IMR-90 (cell line): ENCODE data around the gene FTO. TPM values are rescaled to one million over a fixed set of nuclear protein-coding genes. Genes with fewer than 3 reads are reported as not detected.

ENCODE experiments used
- ATAC-seq: fragments of 200-7000 bp; cut with Tn5 transposase; 2 replicates; pipeline ENCODE4 v1.9.1; 2020; ENCODE audit warnings: low read depth, mild to moderate bottlenecking, moderate library complexity
- BruUV-seq: library from RNA; stranded (reverse); fragments of 400-500 nt; replicated peaks from 2 replicates; lab custom pipeline; 2021; lab: Mats Ljungman, UMichigan
- CTCF ChIA-PET: fragments of 300-600 bp; formaldehyde crosslinking; extraction: SDS; loops from one replicate; lab custom pipeline; 2021; ENCODE audit warnings: antibody characterized with exemption; lab: Yijun Ruan, JAX
- POLR2A ChIA-PET: fragments of 300-600 bp; sonication (Branson Sonifier 250); formaldehyde crosslinking; loops from one replicate; lab custom pipeline; 2022; ENCODE audit warnings: antibody characterized with exemption; ENCODE audit not compliant: unreplicated experiment; lab: Charles Lee
- DNase-seq: peaks from one replicate; pipeline ENCODE4 v3.0.0; 2013
- H2AFZ ChIP-seq: replicated peaks from 2 replicates; pipeline ENCODE3; 2013; ENCODE audit warnings: low read length, mild to moderate bottlenecking; ENCODE audit not compliant: poor library complexity
- H2AK5ac ChIP-seq: 2 replicates; pipeline ENCODE4 v1.6.1; 2013; ENCODE audit warnings: low read depth, low read length, inconsistent platforms
- H2AK9ac ChIP-seq: replicated peaks from 2 replicates; pipeline ENCODE3; 2013; ENCODE audit warnings: mild to moderate bottlenecking, low read depth, low read length, moderate library complexity; ENCODE audit not compliant: poor library complexity
- H2BK120ac ChIP-seq: 2 replicates; pipeline ENCODE4 v1.6.1; 2013; ENCODE audit warnings: low read depth, low read length, inconsistent platforms
- H2BK15ac ChIP-seq: 3 replicates; pipeline ENCODE4 v1.6.1; 2013; ENCODE audit warnings: low read depth, low read length, inconsistent platforms
- H2BK20ac ChIP-seq: 2 replicates; pipeline ENCODE4 v1.6.1; 2013; ENCODE audit warnings: low read depth, mild to moderate bottlenecking, inconsistent platforms, low read length, moderate library complexity
- H2BK5ac ChIP-seq: 2 replicates; pipeline ENCODE4 v1.6.1; 2013; ENCODE audit warnings: mild to moderate bottlenecking, low read depth, low read length, inconsistent platforms; ENCODE audit not compliant: poor library complexity, severe bottlenecking
- H3K14ac ChIP-seq: replicated peaks from 2 replicates; pipeline ENCODE4 v1.6.1; 2013; ENCODE audit warnings: low read depth, low read length, inconsistent platforms
- H3K18ac ChIP-seq: 2 replicates; pipeline ENCODE4 v1.6.1; 2013; ENCODE audit warnings: low read depth, low read length, control low read depth
- H3K23ac ChIP-seq: 2 replicates; pipeline ENCODE4 v1.6.1; 2013; ENCODE audit warnings: low read depth, low read length, inconsistent platforms
- H3K27ac ChIP-seq: 2 replicates; pipeline ENCODE4 v1.5.1; 2013; ENCODE audit warnings: mild to moderate bottlenecking, control low read depth, low read length; ENCODE audit not compliant: insufficient read depth
- H3K27me3 ChIP-seq: 2 replicates; pipeline ENCODE4 v1.6.1; 2013; ENCODE audit warnings: low read length; ENCODE audit not compliant: control insufficient read depth, insufficient read depth
- H3K36me3 ChIP-seq: 2 replicates; pipeline ENCODE4 v1.6.1; 2013; ENCODE audit warnings: low read length, mixed read lengths; ENCODE audit not compliant: control insufficient read depth, insufficient read depth
- H3K4ac ChIP-seq: 2 replicates; pipeline ENCODE4 v1.6.1; 2013; ENCODE audit warnings: low read depth, low read length, inconsistent platforms
- H3K4me1 ChIP-seq: 2 replicates; pipeline ENCODE4 v1.6.1; 2013; ENCODE audit warnings: low read length, mixed read lengths; ENCODE audit not compliant: control insufficient read depth, insufficient read depth
- H3K4me2 ChIP-seq: 2 replicates; pipeline ENCODE4 v1.6.1; 2013; ENCODE audit warnings: low read depth, mild to moderate bottlenecking, control low read depth, low read length, moderate library complexity
- H3K4me3 ChIP-seq: 2 replicates; pipeline ENCODE4 v1.5.1; 2013; ENCODE audit warnings: low read depth, mild to moderate bottlenecking, control low read depth, low read length, moderate library complexity; ENCODE audit not compliant: insufficient read depth
- H3K56ac ChIP-seq: 2 replicates; pipeline ENCODE4 v1.6.1; 2013; ENCODE audit warnings: low read length, inconsistent platforms; ENCODE audit not compliant: insufficient read depth; ENCODE audit errors: extremely low read depth
- H3K79me1 ChIP-seq, 2 experiments: 2 replicates each; pipeline ENCODE4 v1.6.1; 2013; ENCODE audit warnings: low read length in 2 of 2, inconsistent platforms in 1 of 2, low read depth in 1 of 2
- H3K9ac ChIP-seq: 2 replicates; pipeline ENCODE4 v1.6.1; 2013; ENCODE audit warnings: low read depth, low read length, control low read depth
- H3K9me1 ChIP-seq: 2 replicates; pipeline ENCODE4 v1.6.1; 2013; ENCODE audit warnings: low read length, inconsistent platforms; ENCODE audit not compliant: insufficient read depth
- H3K9me3 ChIP-seq: 2 replicates; pipeline ENCODE4 v1.6.1; 2013; ENCODE audit warnings: low read length; ENCODE audit not compliant: control insufficient read depth, insufficient read depth
- H4K20me1 ChIP-seq: 2 replicates; pipeline ENCODE4 v1.6.1; 2013; ENCODE audit warnings: low read length, inconsistent platforms; ENCODE audit not compliant: insufficient read depth
- H4K5ac ChIP-seq: 2 replicates; pipeline ENCODE4 v1.6.1; 2013; ENCODE audit warnings: mild to moderate bottlenecking, low read depth, low read length, control low read depth
- H4K8ac ChIP-seq, 2 experiments: 2 replicates each; pipeline ENCODE4 v1.6.1; 2013; ENCODE audit warnings: low read depth in 2 of 2, low read length in 2 of 2, control low read depth in 1 of 2, inconsistent platforms in 1 of 2
- H4K91ac ChIP-seq: 2 replicates; pipeline ENCODE4 v1.6.1; 2013; ENCODE audit warnings: low read depth, low read length, inconsistent platforms; ENCODE audit not compliant: insufficient read depth
- CEBPB ChIP-seq: IDR thresholded peaks from 2 replicates; pipeline ENCODE4 v1.6.1; 2012; ENCODE audit warnings: low read depth, low read length, improper control_type of control experiment
- MAFK ChIP-seq: IDR thresholded peaks from 2 replicates; pipeline ENCODE4 v1.6.1; 2012; ENCODE audit warnings: low read depth, low read length, improper control_type of control experiment
- SMC3 ChIP-seq: fragments of 150-350 bp; IDR thresholded peaks from 2 replicates; pipeline ENCODE4 v1.6.1; 2016; ENCODE audit warnings: low read depth, mild to moderate bottlenecking, antibody characterized with exemption, low read length, moderate library complexity
- WGBS, 2 experiments: methylation state at CpG; one replicate each; pipeline versions ENCODE4 v1.1.5 to v1.1.7; 2013; ENCODE audit warnings: missing lambda C conversion rate in 2 of 2; ENCODE audit not compliant: insufficient read length in 1 of 2; ENCODE audit errors: extremely low coverage in 2 of 2; 5-methylcytosine and 5-hydroxymethylcytosine counted together
- dilution Hi-C: fragments of 300-500 bp; cut with HindIII; formaldehyde crosslinking; loops from one replicate; pipeline ENCODE4 v1.14.3; 2018; ENCODE audit warnings: low sequenced_read_pairs; ENCODE audit not compliant: unreplicated experiment
- in situ Hi-C: fragments of 300-500 bp; cut with MboI; formaldehyde crosslinking; loops from 3 replicates; pipeline ENCODE4 v1.14.3; 2019; ENCODE audit warnings: low sequenced_read_pairs, inconsistent platforms, mixed read lengths
- intact Hi-C: fragments of 100-400 bp; cut with micrococcal nuclease; formaldehyde crosslinking; loops from 2 replicates; pipeline ENCODE4 v1.10.0; 2022
- polyA plus RNA-seq, 3 experiments: library from polyadenylated mRNA; depleted of rRNA; stranded (reverse); fragments of >200 nt; gene quantifications; 2 replicates each; pipeline ENCODE4 v1.2.3, GENCODE V29; 2012; ENCODE audit warnings: low replicate concordance in 1 of 3
- total RNA-seq: library from RNA; depleted of rRNA; stranded (reverse); fragments of >200 nt; gene quantifications from 2 replicates; pipeline ENCODE4 v1.2.3, GENCODE V29; 2012

FTO gene
- total and polyA plus RNA-seq, 2 of the 4 experiments (the other 2 are of a cell fraction) = 70.3 to 132 TPM

DNA sequence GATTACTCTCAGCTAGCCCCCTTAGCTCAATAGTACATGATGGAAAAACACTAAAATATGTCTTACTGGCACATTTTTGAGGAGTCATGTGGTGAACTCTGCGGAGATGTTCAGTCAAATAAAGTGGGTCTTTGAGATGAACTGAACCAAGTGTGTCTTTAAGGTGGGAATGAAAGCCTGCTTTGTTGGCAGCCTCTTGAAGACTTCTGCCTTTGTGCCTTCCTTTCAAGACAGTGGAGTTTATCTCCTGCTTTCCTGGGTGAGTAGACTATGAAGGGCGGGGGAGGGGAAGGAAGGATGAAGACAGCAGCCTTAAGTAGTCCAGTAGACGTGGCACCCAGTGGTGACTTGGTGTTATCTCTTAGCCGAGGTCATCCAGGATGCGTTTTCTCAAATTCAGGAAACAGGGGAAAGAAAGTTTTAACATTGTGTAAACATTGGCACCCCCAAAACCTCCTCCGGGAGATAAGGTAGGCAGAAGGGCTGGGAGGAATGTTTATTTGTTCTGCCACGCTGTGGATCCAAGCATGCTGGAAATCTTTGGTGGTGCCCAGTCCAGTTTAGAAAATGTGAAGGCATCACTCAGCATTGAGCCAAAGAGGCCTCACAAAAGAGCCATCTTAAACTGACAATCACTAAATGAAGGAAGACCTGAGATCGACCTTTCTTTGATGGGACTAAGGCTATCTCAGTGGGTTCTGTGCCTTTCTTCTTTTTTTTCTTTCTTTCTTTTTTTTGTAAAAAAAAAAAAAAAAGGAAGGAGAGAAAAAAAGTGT is 220.6 kb downstream of the FTO start:
- Histone ChIP-seq H3K36me3 (no peaks in the 10 kb centered on the region), H3K14ac (no peak overlapping the region), H2AFZ (no peak overlapping the region), H3K4ac (no peak overlapping the region), H4K5ac (no peak overlapping the region), H2AK9ac (no peak overlapping the region), H3K4me1 (peaks cover 4% of the 10 kb centered on the region; the same call in 1 of the 2 replicates), H3K9ac (no peak overlapping the region), H3K27ac (no peak overlapping the region), H2AK5ac (no peak overlapping the region), H3K56ac (no peak overlapping the region), H4K8ac (no peak overlapping the region), H4K91ac (no peak overlapping the region), H3K4me2 (no peak overlapping the region), H3K9me3 (no peaks in the 10 kb centered on the region), H3K27me3 (no peaks in the 10 kb centered on the region), H3K79me1 (peaks cover 0 to 4% of the 10 kb centered on the region in 2 experiments; a peak in 2 of 4 replicates), H3K18ac (no peak overlapping the region), H3K9me1 (no peaks in the 10 kb centered on the region; the same call in 1 of the 2 replicates), H2BK5ac (no peak overlapping the region), H2BK120ac (no peak overlapping the region; the same call in 1 of the 2 replicates), H2BK15ac (no peak overlapping the region), H3K23ac (no peak overlapping the region), H4K20me1 (no peaks in the 10 kb centered on the region), H3K4me3 (no peak overlapping the region), H2BK20ac (no peak overlapping the region)
- ChIA-PET POLR2A (no interaction called here), CTCF (no interaction called here)
- DNase-seq (no peak), ATAC-seq (no peak)
- TF ChIP-seq CEBPB (no peak), MAFK (no peak), SMC3 (no peak)
- dilution Hi-C loops (no loop called here), intact Hi-C loops (no loop called here), in situ Hi-C loops (no loop called here)
- no CpG with 5 or more reads among the region's 8 CpGs for WGBS, 2 experiments
- BruUV-seq = no TSS peak
